ENCODE data around the gene INTS1. TPM values are rescaled to one million over a fixed set of nuclear protein-coding genes. Genes with fewer than 3 reads are reported as not detected.

Gene INTS1, protein sequence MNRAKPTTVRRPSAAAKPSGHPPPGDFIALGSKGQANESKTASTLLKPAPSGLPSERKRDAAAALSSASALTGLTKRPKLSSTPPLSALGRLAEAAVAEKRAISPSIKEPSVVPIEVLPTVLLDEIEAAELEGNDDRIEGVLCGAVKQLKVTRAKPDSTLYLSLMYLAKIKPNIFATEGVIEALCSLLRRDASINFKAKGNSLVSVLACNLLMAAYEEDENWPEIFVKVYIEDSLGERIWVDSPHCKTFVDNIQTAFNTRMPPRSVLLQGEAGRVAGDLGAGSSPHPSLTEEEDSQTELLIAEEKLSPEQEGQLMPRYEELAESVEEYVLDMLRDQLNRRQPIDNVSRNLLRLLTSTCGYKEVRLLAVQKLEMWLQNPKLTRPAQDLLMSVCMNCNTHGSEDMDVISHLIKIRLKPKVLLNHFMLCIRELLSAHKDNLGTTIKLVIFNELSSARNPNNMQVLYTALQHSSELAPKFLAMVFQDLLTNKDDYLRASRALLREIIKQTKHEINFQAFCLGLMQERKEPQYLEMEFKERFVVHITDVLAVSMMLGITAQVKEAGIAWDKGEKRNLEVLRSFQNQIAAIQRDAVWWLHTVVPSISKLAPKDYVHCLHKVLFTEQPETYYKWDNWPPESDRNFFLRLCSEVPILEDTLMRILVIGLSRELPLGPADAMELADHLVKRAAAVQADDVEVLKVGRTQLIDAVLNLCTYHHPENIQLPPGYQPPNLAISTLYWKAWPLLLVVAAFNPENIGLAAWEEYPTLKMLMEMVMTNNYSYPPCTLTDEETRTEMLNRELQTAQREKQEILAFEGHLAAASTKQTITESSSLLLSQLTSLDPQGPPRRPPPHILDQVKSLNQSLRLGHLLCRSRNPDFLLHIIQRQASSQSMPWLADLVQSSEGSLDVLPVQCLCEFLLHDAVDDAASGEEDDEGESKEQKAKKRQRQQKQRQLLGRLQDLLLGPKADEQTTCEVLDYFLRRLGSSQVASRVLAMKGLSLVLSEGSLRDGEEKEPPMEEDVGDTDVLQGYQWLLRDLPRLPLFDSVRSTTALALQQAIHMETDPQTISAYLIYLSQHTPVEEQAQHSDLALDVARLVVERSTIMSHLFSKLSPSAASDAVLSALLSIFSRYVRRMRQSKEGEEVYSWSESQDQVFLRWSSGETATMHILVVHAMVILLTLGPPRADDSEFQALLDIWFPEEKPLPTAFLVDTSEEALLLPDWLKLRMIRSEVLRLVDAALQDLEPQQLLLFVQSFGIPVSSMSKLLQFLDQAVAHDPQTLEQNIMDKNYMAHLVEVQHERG (N-terminal part only)
- 100 to 1,000 TPM in 1 of 4 donors, 10 to 100 TPM in 3; 50.3 to 134 (median 71.4) TPM for total RNA-seq

DNA sequence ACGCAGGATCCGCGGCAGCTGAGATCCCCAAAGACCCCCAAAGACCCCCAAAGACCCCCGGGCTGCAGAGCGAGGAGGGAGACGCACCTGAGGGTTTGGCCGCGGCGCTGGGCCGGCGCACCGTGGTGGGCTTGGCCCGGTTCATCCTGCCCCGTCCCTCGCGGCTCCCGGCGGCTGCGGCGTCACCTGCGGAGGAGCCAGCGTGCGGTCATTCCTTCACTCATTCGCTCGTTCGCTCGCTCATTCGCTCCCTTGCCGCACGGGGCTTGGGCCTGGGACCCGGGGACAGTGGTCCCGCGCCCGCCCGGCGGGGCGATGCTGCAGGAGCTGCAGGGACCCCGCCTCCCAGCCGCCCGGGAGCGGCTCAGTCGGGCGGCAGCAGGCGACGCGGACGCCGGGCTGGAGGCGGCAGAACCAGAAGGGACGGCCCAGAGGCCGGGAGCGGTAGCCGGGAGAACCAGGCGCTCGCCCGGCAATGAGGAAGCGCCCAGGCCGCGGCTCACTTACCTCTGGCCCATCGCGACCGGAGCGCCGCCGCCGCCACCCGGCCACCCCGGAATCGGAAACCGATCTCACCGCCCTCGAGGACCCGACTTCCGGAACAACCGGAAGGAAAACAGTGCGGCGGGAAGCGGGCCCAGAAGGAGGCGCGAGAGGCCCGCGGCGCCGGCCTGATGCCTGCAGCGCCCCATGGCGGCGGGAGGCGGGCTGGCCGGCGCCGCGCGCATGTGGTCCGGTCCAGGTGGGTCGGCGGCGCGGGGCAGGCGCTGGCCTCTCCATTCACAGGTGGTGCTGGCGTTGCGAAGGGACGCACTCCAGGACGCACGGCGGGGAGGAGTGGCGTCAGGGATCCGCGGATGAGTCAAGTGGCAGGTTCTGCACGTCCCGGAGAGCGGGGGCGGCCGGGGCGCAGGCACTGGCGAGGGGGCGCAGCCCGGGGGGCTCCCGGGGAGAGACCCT is at the start of gene INTS1:
TSS of gene INTS1 (minus strand) at position 574 of the 960 bp plus-strand sequence. CDS start at position 145, 429 bp downstream.
- H3K9me3 ChIP-seq, result no peaks in the 10 kb centered on the region
- intact Hi-C loops (cut with DNase I; ENCODE audit: low total_unique reads) (no loop called here), in situ Hi-C loops (cut with MboI; ENCODE audit: low pct_ligation_motif_present in 1 of 4, low pct_unique_long_range_greater_than_20kb in 1 of 4, low sequenced_read_pairs in 3 of 4) (no loop called here)
- H3K27me3 ChIP-seq, result no peaks in the 10 kb centered on the region
- peaks cover 8 to 34% (median 15%) of the 10 kb centered on the region in 4 donors for H3K4me1 ChIP-seq
- DNase-seq, result peak; percentile 94
- peak; percentile 71 for TF ChIP-seq POLR2A (IDR thresholded peaks at IDR 0.05)
- no peak for TF ChIP-seq EP300 (IDR thresholded peaks at IDR 0.05; ENCODE audit: low read depth)
- TF ChIP-seq, protein P1, sequence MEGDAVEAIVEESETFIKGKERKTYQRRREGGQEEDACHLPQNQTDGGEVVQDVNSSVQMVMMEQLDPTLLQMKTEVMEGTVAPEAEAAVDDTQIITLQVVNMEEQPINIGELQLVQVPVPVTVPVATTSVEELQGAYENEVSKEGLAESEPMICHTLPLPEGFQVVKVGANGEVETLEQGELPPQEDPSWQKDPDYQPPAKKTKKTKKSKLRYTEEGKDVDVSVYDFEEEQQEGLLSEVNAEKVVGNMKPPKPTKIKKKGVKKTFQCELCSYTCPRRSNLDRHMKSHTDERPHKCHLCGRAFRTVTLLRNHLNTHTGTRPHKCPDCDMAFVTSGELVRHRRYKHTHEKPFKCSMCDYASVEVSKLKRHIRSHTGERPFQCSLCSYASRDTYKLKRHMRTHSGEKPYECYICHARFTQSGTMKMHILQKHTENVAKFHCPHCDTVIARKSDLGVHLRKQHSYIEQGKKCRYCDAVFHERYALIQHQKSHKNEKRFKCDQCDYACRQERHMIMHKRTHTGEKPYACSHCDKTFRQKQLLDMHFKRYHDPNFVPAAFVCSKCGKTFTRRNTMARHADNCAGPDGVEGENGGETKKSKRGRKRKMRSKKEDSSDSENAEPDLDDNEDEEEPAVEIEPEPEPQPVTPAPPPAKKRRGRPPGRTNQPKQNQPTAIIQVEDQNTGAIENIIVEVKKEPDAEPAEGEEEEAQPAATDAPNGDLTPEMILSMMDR (IDR thresholded peaks at IDR 0.05), result peak; percentile 25 to 94 (median 79)
- peak; percentile 55 to 86 (median 77) for TF ChIP-seq POLR2AphosphoS5 (IDR thresholded peaks at IDR 0.05)
- peak within 1 kb of the TSS; percentile 95 to 100 (median 98) for H3K4me3 ChIP-seq
- 1% methylated on average over 64 of the region's 118 CpGs; no CpG with 5 or more reads in 1 of the 2 donors for WGBS, 2 donors (ENCODE audit: low coverage in 1 of 2)
- H3K27ac ChIP-seq, result peak within 1 kb of the TSS; percentile 78 to 90 (median 83)
- peaks cover 0 to 12% (median 3%) of the 10 kb centered on the region in 4 donors for H3K36me3 ChIP-seq

DNA sequence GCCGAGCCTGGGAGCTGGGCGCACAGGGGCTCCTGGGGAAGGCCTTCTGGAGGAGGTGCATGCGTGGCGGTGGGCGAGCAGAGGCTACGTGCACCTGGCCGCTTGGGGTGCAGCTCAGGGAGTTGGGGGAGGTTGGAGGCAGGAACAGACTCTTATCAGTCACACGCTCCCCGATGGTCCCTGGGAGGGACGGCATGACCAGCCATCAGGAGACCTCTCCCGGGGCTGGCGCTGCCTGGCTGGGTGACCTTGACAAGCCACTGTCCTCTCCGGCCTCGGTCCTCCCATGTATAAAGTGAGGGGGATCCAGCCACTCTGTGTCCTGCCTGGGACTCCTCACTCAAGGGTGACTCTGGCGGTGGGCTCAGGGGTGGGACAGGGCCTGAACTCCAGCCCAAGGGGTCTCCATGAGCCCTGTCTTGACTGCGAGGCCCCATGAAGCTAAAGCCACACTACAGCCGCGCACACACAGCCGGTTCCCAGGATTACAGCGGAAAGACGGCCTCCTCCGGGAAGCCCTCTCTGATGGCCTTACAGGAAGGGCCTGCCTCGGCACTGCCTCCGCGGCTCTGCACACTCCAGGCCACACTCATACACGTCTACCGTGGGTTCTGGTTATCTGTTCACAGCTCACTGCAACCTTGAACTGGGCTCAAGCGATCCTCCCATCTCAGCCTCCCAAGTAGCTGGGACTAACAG is 49.5 kb upstream of the INTS1 start:
- no peak for DNase-seq
- Histone ChIP-seq H3K36me3 (no peaks in the 10 kb centered on the region), H3K4me1 (peaks cover 0 to 26% (median 21%) of the 10 kb centered on the region in 4 donors), H3K27ac (peak overlapping the region in 1 of 4 donors; percentile 94), H3K9me3 (no peaks in the 10 kb centered on the region), H3K27me3 (no peaks in the 10 kb centered on the region), H3K4me3 (no peak overlapping the region)
- WGBS, 2 donors (ENCODE audit: low coverage in 1 of 2), result 90% methylated on average over 28 of the region's 28 CpGs; no CpG with 5 or more reads in 1 of the 2 donors
- no peak for TF ChIP-seq POLR2A (IDR thresholded peaks at IDR 0.05)
- TF ChIP-seq POLR2AphosphoS5 (IDR thresholded peaks at IDR 0.05), result no peak
- no peak for TF ChIP-seq EP300 (IDR thresholded peaks at IDR 0.05; ENCODE audit: low read depth)
- TF ChIP-seq, protein P1 (IDR thresholded peaks at IDR 0.05), result no peak
- intact Hi-C loops (cut with DNase I; ENCODE audit: low total_unique reads), result no loop called here
- in situ Hi-C loops (cut with MboI; ENCODE audit: low pct_ligation_motif_present in 1 of 4, low pct_unique_long_range_greater_than_20kb in 1 of 4, low sequenced_read_pairs in 3 of 4), result no loop called here

DNA sequence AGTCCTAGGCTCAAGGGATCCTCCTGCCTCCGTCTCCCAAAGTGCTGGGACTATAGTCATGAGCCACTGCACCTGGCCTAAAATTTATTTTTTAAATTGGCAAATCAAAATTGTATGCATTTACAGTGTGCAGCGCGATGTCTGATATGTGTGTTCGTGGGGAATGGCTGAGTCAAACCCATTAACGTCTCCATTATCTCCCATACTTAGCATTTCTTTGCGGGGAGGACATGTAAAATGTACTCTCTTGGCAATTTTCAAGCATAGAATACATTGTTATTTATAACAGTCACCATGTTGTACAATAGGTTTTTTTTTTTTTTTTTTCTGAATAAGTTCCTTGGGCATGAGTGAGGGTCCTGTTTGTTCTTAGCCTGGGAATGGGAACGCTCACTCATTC is 48.0 kb upstream of the INTS1 start:
- in situ Hi-C loops (cut with MboI; ENCODE audit: low pct_ligation_motif_present in 1 of 4, low pct_unique_long_range_greater_than_20kb in 1 of 4, low sequenced_read_pairs in 3 of 4) (no loop called here), intact Hi-C loops (cut with DNase I; ENCODE audit: low total_unique reads) (no loop called here)
- Histone ChIP-seq H3K27me3 (no peaks in the 10 kb centered on the region), H3K4me1 (peaks cover 0 to 22% (median 20%) of the 10 kb centered on the region in 4 donors), H3K36me3 (no peaks in the 10 kb centered on the region), H3K27ac (no peak overlapping the region), H3K4me3 (no peak overlapping the region), H3K9me3 (no peaks in the 10 kb centered on the region)
- DNase-seq, result no peak
- TF ChIP-seq EP300 (IDR thresholded peaks at IDR 0.05; ENCODE audit: low read depth) (no peak), POLR2A (IDR thresholded peaks at IDR 0.05) (no peak), POLR2AphosphoS5 (IDR thresholded peaks at IDR 0.05) (no peak)
- TF ChIP-seq, protein P1 (IDR thresholded peaks at IDR 0.05), result no peak
- WGBS, 2 donors (ENCODE audit: low coverage in 1 of 2), result 40 to 88% methylated on average over 1 to 7 of the region's 7 CpGs

Data from transverse colon (tissue), 4 donors.